GM23338 (cell line): ENCODE results near the gene ZFYVE26. TPM values are rescaled to one million over a fixed set of nuclear protein-coding genes. Genes with fewer than 3 reads are reported as not detected.

Source experiments
- ATAC-seq: fragments of 200-7000 bp; cut with Tn5 transposase; 3 replicates; pipeline ENCODE4 v1.9.1; 2020
- DNase-seq: peaks from one replicate; pipeline ENCODE4 v3.0.0-alpha.2; 2015; ENCODE audit warnings: low spot score
- H2AFZ ChIP-seq: fragments of 200-600 bp; sonication (generic); 2 replicates; pipeline ENCODE4 v1.8.0; 2016; ENCODE audit warnings: antibody characterized with exemption, mild to moderate bottlenecking, moderate library complexity
- H3F3A ChIP-seq: fragments of 200-600 bp; sonication (generic); replicated peaks from 2 replicates; pipeline ENCODE4 v1.8.0; 2017; ENCODE audit warnings: antibody characterized with exemption, mixed run types, low read depth
- H3K27ac ChIP-seq: fragments of 200-600 bp; sonication (generic); 2 replicates; pipeline ENCODE4 v1.6.1; 2016; ENCODE audit warnings: low read depth
- H3K27me3 ChIP-seq: fragments of 200-600 bp; sonication (generic); 2 replicates; pipeline ENCODE4 v1.8.0; 2016; ENCODE audit warnings: mild to moderate bottlenecking, mixed run types, moderate library complexity; ENCODE audit not compliant: insufficient read depth
- H3K36me3 ChIP-seq: fragments of 200-600 bp; sonication (generic); 2 replicates; pipeline ENCODE4 v1.8.0; 2016; ENCODE audit warnings: mild to moderate bottlenecking; ENCODE audit not compliant: insufficient read depth
- H3K4me1 ChIP-seq: fragments of 200-600 bp; sonication (generic); 2 replicates; pipeline ENCODE4 v1.8.0; 2016; ENCODE audit warnings: mild to moderate bottlenecking, moderate library complexity; ENCODE audit not compliant: insufficient read depth
- H3K4me2 ChIP-seq: fragments of 200-600 bp; sonication (generic); 2 replicates; pipeline ENCODE4 v1.7.1; 2017; ENCODE audit warnings: mixed run types
- H3K4me3 ChIP-seq: fragments of 200-600 bp; sonication (generic); 2 replicates; pipeline ENCODE4 v1.6.1; 2016; ENCODE audit warnings: mixed run types
- H3K79me2 ChIP-seq: fragments of 200-600 bp; sonication (generic); replicated peaks from 2 replicates; pipeline ENCODE4 v1.8.0; 2017; ENCODE audit warnings: mild to moderate bottlenecking; ENCODE audit not compliant: insufficient read depth
- H3K9me2 ChIP-seq: fragments of 200-600 bp; sonication (generic); 2 replicates; pipeline ENCODE4 v1.8.0; 2017; ENCODE audit not compliant: insufficient read depth
- H4K20me1 ChIP-seq: fragments of 200-600 bp; sonication (generic); replicated peaks from 2 replicates; pipeline ENCODE4 v1.8.0; 2017; ENCODE audit warnings: mild to moderate bottlenecking; ENCODE audit not compliant: insufficient read depth
- H3K27ac Mint-ChIP-seq: 2 replicates; pipeline ENCODE4 v1.8.0; 2020; ENCODE audit warnings: inconsistent platforms, mild to moderate bottlenecking, moderate library complexity, mixed read lengths
- H3K27me3 Mint-ChIP-seq: 3 replicates; pipeline ENCODE4 v1.8.0; 2022; ENCODE audit warnings: low read depth, mild to moderate bottlenecking, moderate library complexity, mixed read lengths, inconsistent platforms; ENCODE audit not compliant: insufficient read depth, poor library complexity
- H3K36me3 Mint-ChIP-seq: 3 replicates; pipeline ENCODE4 v1.8.0; 2021; ENCODE audit warnings: low read depth, mild to moderate bottlenecking, inconsistent platforms, moderate library complexity, mixed read lengths
- H3K4me1 Mint-ChIP-seq: 3 replicates; pipeline ENCODE4 v1.8.0; 2020; ENCODE audit warnings: mild to moderate bottlenecking, inconsistent platforms, mixed read lengths
- H3K4me3 Mint-ChIP-seq: 3 replicates; pipeline ENCODE4 v1.8.0; 2021; ENCODE audit warnings: moderate library complexity, mild to moderate bottlenecking, inconsistent platforms, mixed read lengths
- H3K9me3 Mint-ChIP-seq: 3 replicates; pipeline ENCODE4 v1.8.0; 2020; ENCODE audit warnings: moderate library complexity, mild to moderate bottlenecking, inconsistent platforms, mixed read lengths
- CREB1 ChIP-seq: fragments of 250-450 bp; sonication (Bioruptor Pico); IDR thresholded peaks from 2 replicates; pipeline ENCODE4 v1.5.0; 2020; ENCODE audit warnings: low read depth, mild to moderate bottlenecking, moderate library complexity
- EZH2 ChIP-seq: fragments of 200-600 bp; sonication (generic); IDR thresholded peaks from one replicate; pipeline ENCODE4 v1.8.0; 2017; ENCODE audit warnings: antibody characterized with exemption, mild to moderate bottlenecking, low read depth; ENCODE audit not compliant: unreplicated experiment
- EZH2phosphoT487 ChIP-seq: fragments of 200-600 bp; sonication (generic); IDR thresholded peaks from one replicate; pipeline ENCODE4 v1.8.1; 2018; ENCODE audit warnings: antibody characterized with exemption; ENCODE audit not compliant: unreplicated experiment
- JUNB ChIP-seq: IDR thresholded peaks from one replicate; pipeline ENCODE4 v1.6.1; 2016; ENCODE audit warnings: antibody characterized with exemption; ENCODE audit not compliant: unreplicated experiment
- NANOG ChIP-seq: IDR thresholded peaks from 2 replicates; pipeline ENCODE4 v1.6.1; 2016; ENCODE audit warnings: antibody characterized with exemption, borderline replicate concordance
- POLR2AphosphoS5 ChIP-seq: IDR thresholded peaks from 2 replicates; pipeline ENCODE4 v1.6.1; 2016; ENCODE audit warnings: antibody characterized with exemption, low read depth
- STAT1 ChIP-seq: IDR thresholded peaks from one replicate; pipeline ENCODE4 v1.6.1; 2016; ENCODE audit warnings: antibody characterized with exemption; ENCODE audit not compliant: unreplicated experiment
- ZNF114 ChIP-seq: fragments of 250-450 bp; sonication (Bioruptor Pico); IDR thresholded peaks from 2 replicates; pipeline ENCODE4 v1.5.0; 2020; ENCODE audit warnings: mild to moderate bottlenecking, moderate library complexity
- ZNF331 ChIP-seq: fragments of 250-450 bp; sonication (Bioruptor Pico); IDR thresholded peaks from 2 replicates; pipeline ENCODE4 v1.5.0; 2020; ENCODE audit warnings: low read depth, mild to moderate bottlenecking, moderate library complexity
- polyA plus RNA-seq: library from polyadenylated mRNA; unstranded; fragments of >200 nt; fragmentation: Nextera tagmentation; extraction: Ambion mirVana; gene quantifications from 2 replicates; pipeline ENCODE4 v1.2.1, GENCODE V29; 2016
- total RNA-seq: library from RNA; depleted of rRNA; stranded (reverse); fragments of >200 nt; shearing (Covaris generic); gene quantifications from 2 replicates; pipeline ENCODE4 v1.2.3, GENCODE V29; 2014
- TF ChIP-seq, protein P1 (sequence below): IDR thresholded peaks from 2 replicates; pipeline ENCODE4 v1.6.1; 2016; ENCODE audit warnings: antibody characterized with exemption
- TF ChIP-seq, protein P2 (sequence below), 2 experiments: fragments of 200-600 bp in 1 of 2; sonication (generic) in 1 of 2; conservative IDR thresholded peaks; 2 replicates each; pipeline versions ENCODE4 v1.5.1 to v1.6.1; 2016 to 2017; ENCODE audit warnings: antibody characterized with exemption in 2 of 2, low read depth in 2 of 2, mild to moderate bottlenecking in 2 of 2, moderate library complexity in 1 of 2
- TF ChIP-seq, protein P3 (sequence below): IDR thresholded peaks from one replicate; pipeline ENCODE4 v1.6.1; 2018; ENCODE audit warnings: antibody characterized with exemption; ENCODE audit not compliant: unreplicated experiment

Gene ZFYVE26
- total and polyA plus RNA-seq, 2 experiments from 2014 or later = 5.6 to 36.0 TPM

DNA sequence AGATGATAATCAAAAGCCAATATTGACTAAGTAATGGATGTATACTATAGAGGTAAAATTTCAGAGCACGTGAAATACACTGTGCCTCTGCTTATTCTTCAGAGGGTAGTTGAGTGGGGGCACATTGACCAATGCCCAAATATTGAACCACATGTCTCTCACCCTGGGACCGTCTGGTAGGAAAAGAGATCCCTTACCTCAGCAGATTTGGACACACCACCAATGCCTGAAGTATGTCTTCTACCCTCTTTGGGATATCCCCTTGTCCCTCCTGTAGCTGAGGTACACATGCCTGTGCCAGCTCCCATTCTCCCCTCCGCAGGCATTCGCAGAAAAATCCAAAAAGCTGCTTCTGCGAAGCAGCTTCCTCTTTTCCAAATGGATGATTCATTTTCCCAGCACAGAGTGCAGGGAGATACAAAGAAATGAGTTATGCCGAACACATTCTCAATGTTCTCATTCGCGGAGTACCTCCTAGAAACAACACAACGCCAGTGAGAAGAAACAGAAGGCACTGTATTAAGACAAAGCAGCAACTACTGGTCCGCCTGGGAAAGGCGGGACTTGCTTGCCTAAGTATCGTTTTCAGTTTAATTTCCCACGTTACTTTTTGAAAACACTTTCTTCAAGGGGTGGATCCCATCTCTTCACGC is 691 bp downstream of the ZFYVE26 start (continued):
- TF ChIP-seq, protein P1, sequence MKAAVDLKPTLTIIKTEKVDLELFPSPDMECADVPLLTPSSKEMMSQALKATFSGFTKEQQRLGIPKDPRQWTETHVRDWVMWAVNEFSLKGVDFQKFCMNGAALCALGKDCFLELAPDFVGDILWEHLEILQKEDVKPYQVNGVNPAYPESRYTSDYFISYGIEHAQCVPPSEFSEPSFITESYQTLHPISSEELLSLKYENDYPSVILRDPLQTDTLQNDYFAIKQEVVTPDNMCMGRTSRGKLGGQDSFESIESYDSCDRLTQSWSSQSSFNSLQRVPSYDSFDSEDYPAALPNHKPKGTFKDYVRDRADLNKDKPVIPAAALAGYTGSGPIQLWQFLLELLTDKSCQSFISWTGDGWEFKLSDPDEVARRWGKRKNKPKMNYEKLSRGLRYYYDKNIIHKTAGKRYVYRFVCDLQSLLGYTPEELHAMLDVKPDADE = no peak
- no peak for TF ChIP-seq NANOG
- no peak for TF ChIP-seq ZNF331 (CRISPR knock-in tag)
- TF ChIP-seq EZH2 = no peak
- TF ChIP-seq STAT1 = no peak
- TF ChIP-seq POLR2AphosphoS5 = no peak
- no peak for TF ChIP-seq EZH2phosphoT487
- TF ChIP-seq JUNB = no peak

DNA sequence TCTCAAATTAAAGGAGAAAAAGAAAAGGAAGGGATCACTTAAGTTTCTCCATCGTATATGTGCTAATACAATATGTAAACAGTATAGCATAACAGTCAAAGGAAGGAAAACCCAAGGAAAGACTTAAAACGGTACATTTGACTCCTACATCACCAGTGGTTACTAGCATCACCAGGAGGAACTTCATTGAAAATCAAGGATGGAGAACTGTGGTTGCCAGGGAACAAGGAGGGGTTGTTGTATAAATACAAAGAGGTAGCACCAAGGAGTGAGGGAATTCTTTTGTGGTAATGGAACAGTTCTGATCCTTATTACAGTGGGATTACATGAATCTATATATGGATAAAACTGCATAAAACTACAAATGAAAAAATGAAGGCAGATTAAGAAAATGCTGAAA is 1.6 kb downstream of the ZFYVE26 start:
- Mint-ChIP-seq H3K27me3 (peaks cover 14% of the 10 kb centered on the region), H3K36me3 (peaks cover 21% of the 10 kb centered on the region), H3K27ac (no peak overlapping the region), H3K4me1 (peaks cover 17% of the 10 kb centered on the region), H3K4me3 (peak overlapping the region; percentile 93), H3K9me3 (no peaks in the 10 kb centered on the region)
- DNase-seq = peak; percentile 46
- Histone ChIP-seq H3K4me3 (peak overlapping the region; percentile 71), H3K27me3 (no peaks in the 10 kb centered on the region), H3K79me2 (peaks cover 21% of the 10 kb centered on the region), H3K4me1 (peaks cover 10% of the 10 kb centered on the region), H2AFZ (no peak overlapping the region), H3K27ac (no peak overlapping the region), H4K20me1 (no peaks in the 10 kb centered on the region), H3K9me2 (no peaks in the 10 kb centered on the region), H3K36me3 (peaks cover 16% of the 10 kb centered on the region; the same call in 1 of the 2 replicates), H3F3A (no peaks in the 10 kb centered on the region), H3K4me2 (peak overlapping the region; percentile 95)
- no peak for ATAC-seq
- no peak for TF ChIP-seq CREB1 (CRISPR knock-in tag)
- TF ChIP-seq STAT1 = no peak
- TF ChIP-seq, protein P1 = no peak
- no peak for TF ChIP-seq ZNF331 (CRISPR knock-in tag)
- no peak for TF ChIP-seq JUNB
- TF ChIP-seq NANOG = no peak
- TF ChIP-seq, protein P2, sequence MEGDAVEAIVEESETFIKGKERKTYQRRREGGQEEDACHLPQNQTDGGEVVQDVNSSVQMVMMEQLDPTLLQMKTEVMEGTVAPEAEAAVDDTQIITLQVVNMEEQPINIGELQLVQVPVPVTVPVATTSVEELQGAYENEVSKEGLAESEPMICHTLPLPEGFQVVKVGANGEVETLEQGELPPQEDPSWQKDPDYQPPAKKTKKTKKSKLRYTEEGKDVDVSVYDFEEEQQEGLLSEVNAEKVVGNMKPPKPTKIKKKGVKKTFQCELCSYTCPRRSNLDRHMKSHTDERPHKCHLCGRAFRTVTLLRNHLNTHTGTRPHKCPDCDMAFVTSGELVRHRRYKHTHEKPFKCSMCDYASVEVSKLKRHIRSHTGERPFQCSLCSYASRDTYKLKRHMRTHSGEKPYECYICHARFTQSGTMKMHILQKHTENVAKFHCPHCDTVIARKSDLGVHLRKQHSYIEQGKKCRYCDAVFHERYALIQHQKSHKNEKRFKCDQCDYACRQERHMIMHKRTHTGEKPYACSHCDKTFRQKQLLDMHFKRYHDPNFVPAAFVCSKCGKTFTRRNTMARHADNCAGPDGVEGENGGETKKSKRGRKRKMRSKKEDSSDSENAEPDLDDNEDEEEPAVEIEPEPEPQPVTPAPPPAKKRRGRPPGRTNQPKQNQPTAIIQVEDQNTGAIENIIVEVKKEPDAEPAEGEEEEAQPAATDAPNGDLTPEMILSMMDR (conservative IDR thresholded peaks at IDR 0.05; ENCODE audit: low read depth in 2 of 2) = no peak
- TF ChIP-seq, protein P3, sequence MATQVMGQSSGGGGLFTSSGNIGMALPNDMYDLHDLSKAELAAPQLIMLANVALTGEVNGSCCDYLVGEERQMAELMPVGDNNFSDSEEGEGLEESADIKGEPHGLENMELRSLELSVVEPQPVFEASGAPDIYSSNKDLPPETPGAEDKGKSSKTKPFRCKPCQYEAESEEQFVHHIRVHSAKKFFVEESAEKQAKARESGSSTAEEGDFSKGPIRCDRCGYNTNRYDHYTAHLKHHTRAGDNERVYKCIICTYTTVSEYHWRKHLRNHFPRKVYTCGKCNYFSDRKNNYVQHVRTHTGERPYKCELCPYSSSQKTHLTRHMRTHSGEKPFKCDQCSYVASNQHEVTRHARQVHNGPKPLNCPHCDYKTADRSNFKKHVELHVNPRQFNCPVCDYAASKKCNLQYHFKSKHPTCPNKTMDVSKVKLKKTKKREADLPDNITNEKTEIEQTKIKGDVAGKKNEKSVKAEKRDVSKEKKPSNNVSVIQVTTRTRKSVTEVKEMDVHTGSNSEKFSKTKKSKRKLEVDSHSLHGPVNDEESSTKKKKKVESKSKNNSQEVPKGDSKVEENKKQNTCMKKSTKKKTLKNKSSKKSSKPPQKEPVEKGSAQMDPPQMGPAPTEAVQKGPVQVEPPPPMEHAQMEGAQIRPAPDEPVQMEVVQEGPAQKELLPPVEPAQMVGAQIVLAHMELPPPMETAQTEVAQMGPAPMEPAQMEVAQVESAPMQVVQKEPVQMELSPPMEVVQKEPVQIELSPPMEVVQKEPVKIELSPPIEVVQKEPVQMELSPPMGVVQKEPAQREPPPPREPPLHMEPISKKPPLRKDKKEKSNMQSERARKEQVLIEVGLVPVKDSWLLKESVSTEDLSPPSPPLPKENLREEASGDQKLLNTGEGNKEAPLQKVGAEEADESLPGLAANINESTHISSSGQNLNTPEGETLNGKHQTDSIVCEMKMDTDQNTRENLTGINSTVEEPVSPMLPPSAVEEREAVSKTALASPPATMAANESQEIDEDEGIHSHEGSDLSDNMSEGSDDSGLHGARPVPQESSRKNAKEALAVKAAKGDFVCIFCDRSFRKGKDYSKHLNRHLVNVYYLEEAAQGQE = no peak
- no peak for TF ChIP-seq POLR2AphosphoS5
- no peak for TF ChIP-seq EZH2
- no peak for TF ChIP-seq ZNF114 (CRISPR knock-in tag)
- no peak for TF ChIP-seq EZH2phosphoT487
